ENCODE measurements around the gene GAS2L3. TPM values are rescaled to one million over a fixed set of nuclear protein-coding genes. Genes with fewer than 3 reads are reported as not detected.

Gene GAS2L3
- total and polyA plus RNA-seq, 2 of the 13 experiments (the other 11 are each of a cell fraction or from before 2014, with no cell fraction given), result 7.0 to 20.8 TPM

GRCh38 chr12:100579844-100580243 is 6.4 kb downstream of the GAS2L3 start:
- in situ Hi-C loops (cut with HindIII; ENCODE audit: extremely low pct_ligation_motif_present, low pct_unique_long_range_greater_than_20kb), result no loop called here
- POLR2A ChIA-PET, result no interaction called here
- 50% methylated on average over 2 of the region's 2 CpGs for WGBS (ENCODE audit: low lambda C conversion rate)

More at GRCh38 chr12:100579844-100580243, 6.4 kb downstream of the GAS2L3 start:
- no peak for DNase-seq (ENCODE audit: low spot score)
- no peak for ATAC-seq
- no peak overlapping the region for H3K27ac ChIP-seq (ENCODE audit: extremely low read length, insufficient read depth, low read length)
- no peak for FAIRE-seq
- H4K20me1 ChIP-seq (ENCODE audit: insufficient read depth, low read length), result no peaks in the 10 kb centered on the region
- H3K27me3 ChIP-seq (ENCODE audit: control insufficient read depth in 1 of 2, insufficient read depth in 2 of 2, low read length in 2 of 2), result no peaks in the 10 kb centered on the region
- no TSS peak for BruUV-seq (replicated peaks)
- no peak overlapping the region for H3K4me3 ChIP-seq (replicated peaks in 1 of 3; ENCODE audit: insufficient read depth in 1 of 3, low read depth in 2 of 3, low read length in 3 of 3)
- CTCF ChIA-PET (ENCODE audit: low intra/inter-chr PET ratio, low total read pairs), result no interaction called here
- H3K79me2 ChIP-seq (ENCODE audit: insufficient read depth, low read length), result peaks cover 69% of the 10 kb centered on the region
- no peak overlapping the region for H3K9ac ChIP-seq (ENCODE audit: insufficient read depth, low read depth, low read length)
- H3K9me3 ChIP-seq (ENCODE audit: low read length), result peaks cover 7% of the 10 kb centered on the region; the same call in 1 of the 2 replicates
- H3K36me3 ChIP-seq (replicated peaks in 1 of 2; ENCODE audit: control insufficient read depth in 1 of 2, insufficient read depth in 2 of 2, low read length in 2 of 2), result no peaks in the 10 kb centered on the region
- H3K4me1 ChIP-seq (ENCODE audit: insufficient read depth, low read length), result peaks cover 23% of the 10 kb centered on the region
- no peak overlapping the region for H3K4me2 ChIP-seq (ENCODE audit: low read depth, low read length)
- TF ChIP-seq ZNF33B (CRISPR knock-in tag; IDR thresholded peaks at IDR 0.05) (no peak), SRF (IDR thresholded peaks at IDR 0.05; ENCODE audit: low read depth, low read length) (no peak), ZNF337 (CRISPR knock-in tag; IDR thresholded peaks at IDR 0.05; ENCODE audit: borderline replicate concordance, low read depth) (no peak), FLYWCH1 (CRISPR knock-in tag; IDR thresholded peaks at IDR 0.05) (no peak), ZNF670 (CRISPR knock-in tag; IDR thresholded peaks at IDR 0.05; ENCODE audit: borderline replicate concordance) (no peak), DRAP1 (CRISPR knock-in tag; IDR thresholded peaks at IDR 0.05) (no peak), ZIK1 (CRISPR knock-in tag; IDR thresholded peaks at IDR 0.05; ENCODE audit: borderline replicate concordance, low read depth) (no peak), MLXIP (CRISPR knock-in tag; IDR thresholded peaks at IDR 0.05; ENCODE audit: borderline replicate concordance) (no peak), SSRP1 (CRISPR knock-in tag; IDR thresholded peaks at IDR 0.05) (no peak), MIER2 (CRISPR knock-in tag; IDR thresholded peaks at IDR 0.05) (no peak), GFI1 (CRISPR knock-in tag; IDR thresholded peaks at IDR 0.05; ENCODE audit: borderline replicate concordance) (no peak), ZNF737 (CRISPR knock-in tag; IDR thresholded peaks at IDR 0.05; ENCODE audit: borderline replicate concordance) (no peak), GZF1 (CRISPR knock-in tag; IDR thresholded peaks at IDR 0.05) (no peak), ZNF10 (CRISPR knock-in tag; IDR thresholded peaks at IDR 0.05; ENCODE audit: borderline replicate concordance, low read depth) (no peak), NFIC (IDR thresholded peaks at IDR 0.05; ENCODE audit: low read length) (no peak), ZNF367 (CRISPR knock-in tag; IDR thresholded peaks at IDR 0.05; ENCODE audit: borderline replicate concordance) (no peak), RFXANK (CRISPR knock-in tag; IDR thresholded peaks at IDR 0.05) (no peak), CENPBD1 (CRISPR knock-in tag; IDR thresholded peaks at IDR 0.05; ENCODE audit: borderline replicate concordance, low read depth) (no peak)
- intact Hi-C loops (cut with micrococcal nuclease; ENCODE audit: unreplicated experiment), result no loop called here
- no peak overlapping the region for H2AFZ ChIP-seq (ENCODE audit: low read length)
